HepG2 (cell line): ENCODE results near the gene KATNB1. TPM values are rescaled to one million over a fixed set of nuclear protein-coding genes. Genes with fewer than 3 reads are reported as not detected.

ENCODE experiments used
- ATAC-seq: fragments of 200-7000 bp; cut with Tn5 transposase; 3 replicates; pipeline ENCODE4 v1.9.1; 2020; ENCODE audit warnings: mild to moderate bottlenecking, moderate library complexity
- BruUV-seq: library from RNA; stranded (reverse); fragments of 400-500 nt; replicated peaks from 2 replicates; lab custom pipeline; 2021; lab: Mats Ljungman, UMichigan
- CTCF ChIA-PET: fragments of 300-600 bp; formaldehyde crosslinking; extraction: SDS; loops from one replicate; lab custom pipeline; 2021; ENCODE audit warnings: low total read pairs, inconsistent platforms, low intra/inter-chr PET ratio; lab: Yijun Ruan, JAX
- POLR2A ChIA-PET: fragments of 350-600 bp; sonication (Branson Sonifier 250); formaldehyde crosslinking; loops from one replicate; lab custom pipeline; 2020; ENCODE audit warnings: antibody characterized with exemption, inconsistent platforms; lab: Yijun Ruan, JAX
- DNase-seq: peaks from one replicate; pipeline ENCODE4 v3.0.0-alpha.2; 2015; ENCODE audit warnings: low spot score
- FAIRE-seq: peaks from 3 replicates; lab custom pipeline; 2011; peaks lifted over from hg19 to GRCh38; lab: Jason Lieb, UNC
- H2AFZ ChIP-seq: one replicate; pipeline ENCODE4 v1.6.1; 2011; ENCODE audit warnings: low read length, inconsistent platforms
- H3K27ac ChIP-seq: fragments of 300-600 bp; 3 replicates; pipeline ENCODE4 v1.8.0; 2011; ENCODE audit warnings: mixed run types, mild to moderate bottlenecking, mixed read lengths, low read length, inconsistent platforms; ENCODE audit not compliant: insufficient read depth; ENCODE audit errors: extremely low read length
- H3K27me3 ChIP-seq, 2 experiments: fragments of 200-600 bp in 1 of 2; 2 replicates in 1 of 2; 3 replicates in 1 of 2; pipeline versions ENCODE4 v1.6.0 to v1.8.0; 2011; ENCODE audit warnings: low read length in 2 of 2, mild to moderate bottlenecking in 2 of 2, moderate library complexity in 2 of 2, inconsistent platforms in 1 of 2; ENCODE audit not compliant: insufficient read depth in 2 of 2, control insufficient read depth in 1 of 2
- H3K36me3 ChIP-seq, 2 experiments: fragments of 200-600 bp in 1 of 2; replicated peaks in 1 of 2; 2 replicates in 1 of 2; 3 replicates in 1 of 2; pipeline versions ENCODE4 v1.5.1 to v1.8.0; 2011; ENCODE audit warnings: low read length in 2 of 2, inconsistent platforms in 1 of 2; ENCODE audit not compliant: insufficient read depth in 2 of 2, control insufficient read depth in 1 of 2
- H3K4me1 ChIP-seq: 2 replicates; pipeline ENCODE4 v1.5.1; 2012; ENCODE audit warnings: low read length, inconsistent platforms; ENCODE audit not compliant: insufficient read depth
- H3K4me2 ChIP-seq: 2 replicates; pipeline ENCODE4 v1.6.0; 2011; ENCODE audit warnings: low read depth, low read length, inconsistent platforms
- H3K4me3 ChIP-seq, 3 experiments: fragments of 200-600 bp in 1 of 3; sonication (generic), shearing (Covaris generic) in 1 of 3; replicated peaks in 1 of 3; 2 replicates each; pipeline ENCODE4 v1.5.1; 2011 to 2016; ENCODE audit warnings: low read length in 3 of 3, inconsistent platforms in 2 of 3, low read depth in 2 of 3, mild to moderate bottlenecking in 2 of 3, control low read depth in 1 of 3, mixed read lengths in 1 of 3; ENCODE audit not compliant: insufficient read depth in 1 of 3
- H3K79me2 ChIP-seq: one replicate; pipeline ENCODE4 v1.6.1; 2011; ENCODE audit warnings: low read length, inconsistent platforms; ENCODE audit not compliant: insufficient read depth
- H3K9ac ChIP-seq: 2 replicates; pipeline ENCODE4 v1.6.0; 2011; ENCODE audit warnings: mild to moderate bottlenecking, low read depth, low read length, inconsistent platforms; ENCODE audit not compliant: insufficient read depth
- H3K9me3 ChIP-seq: 2 replicates; pipeline ENCODE4 v1.5.1; 2012; ENCODE audit warnings: mild to moderate bottlenecking, low read length
- H4K20me1 ChIP-seq: 2 replicates; pipeline ENCODE4 v1.6.0; 2011; ENCODE audit warnings: inconsistent platforms, mild to moderate bottlenecking, low read length, moderate library complexity; ENCODE audit not compliant: insufficient read depth
- AHR ChIP-seq: IDR thresholded peaks from 2 replicates; pipeline ENCODE4 v1.6.1; 2018; ENCODE audit warnings: missing genetic modification reagents, missing compliant biosample characterization
- EED ChIP-seq: sonication (generic); formaldehyde crosslinking; IDR thresholded peaks from 2 replicates; pipeline ENCODE4 v1.5.0; 2020; ENCODE audit warnings: mild to moderate bottlenecking, missing genetic modification reagents
- HES4 ChIP-seq: sonication (generic); formaldehyde crosslinking; IDR thresholded peaks from 2 replicates; pipeline ENCODE4 v1.9.0; 2021; ENCODE audit warnings: mild to moderate bottlenecking, missing genetic modification reagents, borderline replicate concordance
- HNRNPL ChIP-seq: fragments of 200-400 bp; formaldehyde crosslinking; IDR thresholded peaks from 2 replicates; pipeline ENCODE4 v1.6.1; 2017; ENCODE audit warnings: mild to moderate bottlenecking, low read depth, low read length
- MTF1 ChIP-seq: sonication (generic); formaldehyde crosslinking; IDR thresholded peaks from 2 replicates; pipeline ENCODE4 v1.5.0; 2020; ENCODE audit warnings: missing genetic modification reagents
- NFE2L1 ChIP-seq: sonication (generic); formaldehyde crosslinking; IDR thresholded peaks from 2 replicates; pipeline ENCODE4 v1.4.0; 2020; ENCODE audit warnings: missing genetic modification reagents, mild to moderate bottlenecking, borderline replicate concordance
- ZC3H13 ChIP-seq: sonication (generic); formaldehyde crosslinking; IDR thresholded peaks from 2 replicates; pipeline ENCODE4 v1.8.1; 2023; ENCODE audit warnings: mild to moderate bottlenecking, missing genetic modification reagents, moderate library complexity
- ZFP91 ChIP-seq: sonication (generic); formaldehyde crosslinking; IDR thresholded peaks from 2 replicates; pipeline ENCODE4 v1.9.0; 2022; ENCODE audit warnings: missing genetic modification reagents, mild to moderate bottlenecking, borderline replicate concordance
- ZNF687 ChIP-seq: sonication (generic); formaldehyde crosslinking; IDR thresholded peaks from 2 replicates; pipeline ENCODE4 v1.5.1; 2020; ENCODE audit warnings: mild to moderate bottlenecking, missing genetic modification reagents, moderate library complexity
- ZNF773 ChIP-seq: sonication (generic); formaldehyde crosslinking; IDR thresholded peaks from 2 replicates; pipeline ENCODE4 v1.4.0; 2020; ENCODE audit warnings: missing genetic modification reagents, borderline replicate concordance
- ZSCAN5A ChIP-seq: sonication (generic); formaldehyde crosslinking; IDR thresholded peaks from 2 replicates; pipeline ENCODE4 v1.8.0; 2022; ENCODE audit warnings: mild to moderate bottlenecking, missing genetic modification reagents, borderline replicate concordance
- WGBS: methylation state at CpG from one replicate; pipeline ENCODE4 v1.1.6; 2017; ENCODE audit warnings: low lambda C conversion rate; 5-methylcytosine and 5-hydroxymethylcytosine counted together
- in situ Hi-C: cut with HindIII; loops from 2 replicates; pipeline ENCODE4 v1.10.0; 2017; ENCODE audit warnings: low pct_unique_long_range_greater_than_20kb; ENCODE audit not compliant: extremely low pct_ligation_motif_present
- intact Hi-C: fragments of 100-400 bp; cut with micrococcal nuclease; formaldehyde crosslinking; loops from one replicate; pipeline ENCODE4 v1.10.0; 2022; ENCODE audit not compliant: unreplicated experiment
- polyA plus RNA-seq, 8 experiments: library from polyadenylated mRNA; depleted of rRNA in 3 of 8; stranded (reverse) in 7 of 8; unstranded in 1 of 8; fragments of >200 nt; fragmentation: Illumina TruSeq in 4 of 8; extraction: Trizol in 4 of 8; gene quantifications; 2 replicates each; pipeline versions ENCODE4 v1.2.1 to v1.2.3, GENCODE V29; 2011 to 2016; ENCODE audit warnings: low read depth in 4 of 8, missing spikeins in 1 of 8, mixed read lengths in 1 of 8; ENCODE audit not compliant: insufficient read depth in 1 of 8
- total RNA-seq, 5 experiments: library from RNA; depleted of rRNA; stranded (reverse); fragments of >200 nt; fragmentation: Illumina TruSeq; extraction: Trizol; gene quantifications; 2 replicates each; pipeline ENCODE4 v1.2.3, GENCODE V29; 2016; ENCODE audit warnings: low read depth in 1 of 5

The KATNB1 gene
- total and polyA plus RNA-seq, 2 of the 13 experiments (the other 11 are each of a cell fraction or from before 2014, with no cell fraction given): 31.5 to 43.5 TPM

GRCh38 chr16:57783883-57784282, 48.3 kb downstream of the KATNB1 start:
- FAIRE-seq: no peak
- 90% methylated on average over 8 of the region's 8 CpGs for WGBS
- in situ Hi-C loops: no loop called here
- Histone ChIP-seq H3K9ac (no peak overlapping the region), H4K20me1 (no peaks in the 10 kb centered on the region), H3K4me2 (no peak overlapping the region), H2AFZ (no peak overlapping the region), H3K27me3 (no peaks in the 10 kb centered on the region), H3K27ac (peak overlapping the region; percentile 44), H3K36me3 (peaks cover 11 to 26% of the 10 kb centered on the region in 2 experiments; a peak in 4 of 5 replicates), H3K4me1 (peaks cover 47% of the 10 kb centered on the region), H3K4me3 (no peak overlapping the region), H3K79me2 (peaks cover 3% of the 10 kb centered on the region), H3K9me3 (no peaks in the 10 kb centered on the region)
- CTCF ChIA-PET: no interaction called here
- no TSS peak for BruUV-seq
- DNase-seq: no peak
- intact Hi-C loops: loop anchor here (2.0 to 5.0 kb wide), 3 partner anchors 57 to 78 kb away; no protein-coding TSS in a partner anchor
- ATAC-seq: no peak
- POLR2A ChIA-PET: interaction anchor here (1.6 to 8.1 kb wide), 5 partner anchors 15 to 108 kb away, joined by 6 to 141 read pairs (median 7); partner anchors contain the start of genes KATNB1 and KIFC3
- 0 out of 2 replicates have a peak, but pooled peaks have one; percentile 38 for TF ChIP-seq ZNF773
- TF ChIP-seq ZC3H13: no peak
- peak; percentile 31; the same call in 1 of the 2 replicates for TF ChIP-seq AHR (CRISPR knock-in tag)
- no peak for TF ChIP-seq ZSCAN5A (CRISPR knock-in tag)
- TF ChIP-seq MTF1 (CRISPR knock-in tag): no peak
- TF ChIP-seq HES4 (CRISPR knock-in tag): no peak
- TF ChIP-seq ZFP91: peak; percentile 22; the same call in 1 of the 2 replicates
- TF ChIP-seq EED (CRISPR knock-in tag): 0 out of 2 replicates have a peak, but pooled peaks have one; percentile 56
- TF ChIP-seq HNRNPL: 0 out of 2 replicates have a peak, but pooled peaks have one; percentile 43
- TF ChIP-seq ZNF687 (CRISPR knock-in tag): peak; percentile 54; the same call in 1 of the 2 replicates
- no peak for TF ChIP-seq NFE2L1
